Colonic mucosa (tissue), 4 donors: Measurements from ENCODE around the gene EMILIN2. TPM values are rescaled to one million over a fixed set of nuclear protein-coding genes. Genes with fewer than 3 reads are reported as not detected.

Source experiments
- DNase-seq: peaks from one replicate; pipeline ENCODE4 v3.0.0-alpha.2; 2020
- H3K27ac ChIP-seq: fragments of 200-600 bp; one replicate; pipeline ENCODE4 v1.8.0; 2021
- H3K27me3 ChIP-seq: fragments of 200-600 bp; one replicate; pipeline ENCODE4 v1.8.0; 2021
- H3K36me3 ChIP-seq: fragments of 200-600 bp; one replicate; pipeline ENCODE4 v1.8.0; 2021
- H3K4me1 ChIP-seq: fragments of 200-600 bp; one replicate; pipeline ENCODE4 v1.8.0; 2021; ENCODE audit warnings: mild to moderate bottlenecking
- H3K4me3 ChIP-seq: fragments of 200-600 bp; one replicate; pipeline ENCODE4 v1.8.0; 2021
- H3K9ac ChIP-seq, 2 donors: one replicate each; pipeline ENCODE4 v1.7.0; 2013; ENCODE audit warnings: control low read depth in 2 of 2, low read depth in 2 of 2, low read length in 2 of 2
- H3K9me3 ChIP-seq: fragments of 200-600 bp; one replicate; pipeline ENCODE4 v1.8.0; 2021
- CTCF ChIP-seq: fragments of 200-600 bp; IDR thresholded peaks from one replicate; pipeline ENCODE4 v1.8.0; 2022; ENCODE audit warnings: antibody characterized with exemption, mild to moderate bottlenecking
- intact Hi-C: fragments of 100-400 bp; cut with DNase I; formaldehyde crosslinking; loops from one replicate; pipeline ENCODE4 v1.14.1; 2022
- total RNA-seq, 2 donors: library from RNA; stranded (reverse); fragmentation: NEBNext Ultra II Directional in 1 of 2; extraction: Animal tissue kit (Norgen Biotek cat#: 25700) in 1 of 2; gene quantifications; one replicate each; pipeline ENCODE4 v1.2.1, GENCODE V29; 2021
- donor health status: healthy.
- donor health status: DM: no; HTN: no; CAD: no.
- donor health status: DM: no; HTN: no; CAD: no.

EMILIN2 gene
- total RNA-seq, 2 donors from 2014 or later: 17.0 to 23.2 TPM

- H3K36me3 ChIP-seq: no peaks in the 10 kb centered on the region
- H3K9me3 ChIP-seq: no peaks in the 10 kb centered on the region
- H3K27me3 ChIP-seq: no peaks in the 10 kb centered on the region
- no peak overlapping the region for H3K27ac ChIP-seq
- no peaks in the 10 kb centered on the region for H3K4me1 ChIP-seq
- no peak for DNase-seq
- intact Hi-C loops: no loop called here
- no peak overlapping the region for H3K9ac ChIP-seq
- no peak overlapping the region for H3K4me3 ChIP-seq
- no peak for TF ChIP-seq CTCF
Observed at GRCh38 chr18:2895391-2895790, 48.6 kb downstream of the EMILIN2 start.

GRCh38 chr18:2896990-2897389 is 50.2 kb downstream of the EMILIN2 start:
- Histone ChIP-seq H3K27ac (no peak overlapping the region), H3K36me3 (no peaks in the 10 kb centered on the region), H3K4me3 (no peak overlapping the region), H3K9me3 (no peaks in the 10 kb centered on the region), H3K9ac (no peak overlapping the region), H3K27me3 (no peaks in the 10 kb centered on the region), H3K4me1 (no peaks in the 10 kb centered on the region)
- TF ChIP-seq CTCF: no peak
- intact Hi-C loops: no loop called here
- DNase-seq: no peak

- DNase-seq: no peak
- Histone ChIP-seq H3K36me3 (no peaks in the 10 kb centered on the region), H3K4me3 (no peak overlapping the region), H3K9me3 (no peaks in the 10 kb centered on the region), H3K4me1 (no peaks in the 10 kb centered on the region), H3K27me3 (no peaks in the 10 kb centered on the region), H3K27ac (no peak overlapping the region), H3K9ac (no peak overlapping the region)
- intact Hi-C loops: no loop called here
- TF ChIP-seq CTCF: no peak
Observed at GRCh38 chr18:2897448-2898185, 50.8 kb downstream of the EMILIN2 start.

GRCh38 chr18:2898186-2898640 is 51.4 kb downstream of the EMILIN2 start:
- Histone ChIP-seq H3K4me3 (no peak overlapping the region), H3K36me3 (no peaks in the 10 kb centered on the region), H3K4me1 (no peaks in the 10 kb centered on the region), H3K27ac (no peak overlapping the region), H3K27me3 (no peaks in the 10 kb centered on the region), H3K9ac (no peak overlapping the region), H3K9me3 (no peaks in the 10 kb centered on the region)
- DNase-seq: no peak
- intact Hi-C loops: no loop called here
- TF ChIP-seq CTCF: no peak

GRCh38 chr18:2900684-2901422 is 54.0 kb downstream of the EMILIN2 start:
- no peak for TF ChIP-seq CTCF
- H3K4me3 ChIP-seq: no peak overlapping the region
- intact Hi-C loops: no loop called here
- H3K4me1 ChIP-seq: no peaks in the 10 kb centered on the region
- no peak overlapping the region for H3K9ac ChIP-seq
- no peaks in the 10 kb centered on the region for H3K27me3 ChIP-seq
- no peak overlapping the region for H3K27ac ChIP-seq
- no peak for DNase-seq
- H3K36me3 ChIP-seq: no peaks in the 10 kb centered on the region
- no peaks in the 10 kb centered on the region for H3K9me3 ChIP-seq
